A549 (cell line): ENCODE results near the gene NRXN3.

Source experiments
- CTCF ChIP-seq: fragments of >200 bp; sonication (Bioruptor Twin); formaldehyde crosslinking; IDR thresholded peaks from 3 replicates; pipeline ENCODE4 v1.5.1; 2016
- EP300 ChIP-seq, 2 experiments: fragments of >200 bp; sonication (Bioruptor Twin); formaldehyde crosslinking; IDR thresholded peaks; 2 replicates in 1 of 2; 3 replicates in 1 of 2; pipeline ENCODE4 v1.6.1; 2016 to 2017
- HOXA7 ChIP-seq: fragments of 250-450 bp; sonication (Bioruptor Pico); IDR thresholded peaks from 2 replicates; pipeline ENCODE4 v1.5.0; 2020; ENCODE audit warnings: mild to moderate bottlenecking, moderate library complexity
- POLR2A ChIP-seq: IDR thresholded peaks from 2 replicates; pipeline ENCODE4 v1.6.1; 2012; ENCODE audit warnings: mild to moderate bottlenecking, low read length
- RFX5 ChIP-seq: fragments of 450-650 bp; IDR thresholded peaks from 2 replicates; pipeline ENCODE4 v1.7.1; 2014; ENCODE audit warnings: antibody characterized with exemption, mild to moderate bottlenecking, moderate library complexity
- TF ChIP-seq, protein P1 (sequence below): fragments of 450-650 bp; IDR thresholded peaks from 2 replicates; pipeline ENCODE4 v1.6.1; 2014; ENCODE audit warnings: antibody characterized with exemption

- TF ChIP-seq CTCF (no peak), POLR2A (no peak), HOXA7 (no peak), EP300 (IDR thresholded peaks at IDR 0.05) (no peak), RFX5 (no peak)
- TF ChIP-seq, protein P1, sequence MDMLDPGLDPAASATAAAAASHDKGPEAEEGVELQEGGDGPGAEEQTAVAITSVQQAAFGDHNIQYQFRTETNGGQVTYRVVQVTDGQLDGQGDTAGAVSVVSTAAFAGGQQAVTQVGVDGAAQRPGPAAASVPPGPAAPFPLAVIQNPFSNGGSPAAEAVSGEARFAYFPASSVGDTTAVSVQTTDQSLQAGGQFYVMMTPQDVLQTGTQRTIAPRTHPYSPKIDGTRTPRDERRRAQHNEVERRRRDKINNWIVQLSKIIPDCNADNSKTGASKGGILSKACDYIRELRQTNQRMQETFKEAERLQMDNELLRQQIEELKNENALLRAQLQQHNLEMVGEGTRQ = no peak
Measured at GRCh38 chr14:79631276-79631675, 1461.1 kb downstream of the NRXN3 start.
